K562 (cell line): ENCODE results near the gene CRACR2B. TPM values are rescaled to one million over a fixed set of nuclear protein-coding genes. Genes with fewer than 3 reads are reported as not detected.

ENCODE experiments used
- ATAC-seq: fragments of 200-7000 bp; cut with Tn5 transposase; 3 replicates; pipeline ENCODE4 v1.9.1; 2020; ENCODE audit warnings: moderate library complexity
- BruUV-seq: library from RNA; stranded (reverse); fragments of 400-500 nt; replicated peaks from 2 replicates; lab custom pipeline; 2021; lab: Mats Ljungman, UMichigan
- CTCF ChIA-PET: fragments of 300-600 bp; formaldehyde crosslinking; extraction: SDS; loops from one replicate; lab custom pipeline; 2021; ENCODE audit warnings: low intra/inter-chr PET ratio; lab: Yijun Ruan, JAX
- POLR2A ChIA-PET: fragments of 300-600, 350-650 bp; sonication (Branson Sonifier 250); formaldehyde crosslinking; extraction: SDS; loops from one replicate; lab custom pipeline; 2021; ENCODE audit warnings: antibody characterized with exemption, inconsistent platforms; lab: Yijun Ruan, JAX
- DNase-seq, 4 experiments: peaks; one replicate each; pipeline versions ENCODE4 v3.0.0 to v3.0.0-alpha.2; 2011 to 2018; ENCODE audit warnings: low spot score in 3 of 4, mixed read lengths in 3 of 4; ENCODE audit errors: extremely low read depth in 1 of 4
- FAIRE-seq: peaks from 2 replicates; lab custom pipeline; 2011; peaks lifted over from hg19 to GRCh38; lab: Jason Lieb, UNC
- H2AFZ ChIP-seq: 2 replicates; pipeline ENCODE4 v1.6.0; 2011; ENCODE audit warnings: low read depth, low read length, control low read depth, inconsistent platforms
- H3K27ac ChIP-seq: fragments of 200-600 bp; 3 replicates; pipeline ENCODE4 v1.8.0; 2011; ENCODE audit warnings: low read depth, mild to moderate bottlenecking, control low read depth, inconsistent platforms, low read length, moderate library complexity, mixed read lengths; ENCODE audit errors: extremely low read depth
- H3K27me3 ChIP-seq, 2 experiments: fragments of 300-600 bp in 1 of 2; 2 replicates in 1 of 2; 3 replicates in 1 of 2; pipeline versions ENCODE4 v1.6.0 to v1.8.0; 2011; ENCODE audit warnings: inconsistent platforms in 2 of 2, low read length in 2 of 2, mild to moderate bottlenecking in 1 of 2, mixed read lengths in 1 of 2, moderate library complexity in 1 of 2; ENCODE audit not compliant: control insufficient read depth in 2 of 2, insufficient read depth in 2 of 2
- H3K36me3 ChIP-seq: fragments of 300-600 bp; 3 replicates; pipeline ENCODE4 v1.8.0; 2011; ENCODE audit warnings: mild to moderate bottlenecking, low read length, inconsistent platforms; ENCODE audit not compliant: control insufficient read depth, insufficient read depth
- H3K4me1 ChIP-seq, 2 experiments: fragments of 200-600 bp in 1 of 2; replicated peaks in 1 of 2; 2 replicates in 1 of 2; 3 replicates in 1 of 2; pipeline versions ENCODE4 v1.5.1 to v1.8.0; 2011; ENCODE audit warnings: inconsistent platforms in 2 of 2, low read length in 2 of 2, mild to moderate bottlenecking in 1 of 2, mixed read lengths in 1 of 2, moderate library complexity in 1 of 2; ENCODE audit not compliant: control insufficient read depth in 2 of 2, insufficient read depth in 2 of 2
- H3K4me2 ChIP-seq: 2 replicates; pipeline ENCODE4 v1.6.1; 2011; ENCODE audit warnings: low read length, control low read depth, inconsistent platforms, mixed read lengths; ENCODE audit not compliant: insufficient read depth
- H3K4me3 ChIP-seq: fragments of 200-600 bp; sonication (generic), shearing (Covaris generic); 2 replicates; pipeline ENCODE4 v1.5.1; 2016; ENCODE audit warnings: control low read depth, inconsistent platforms
- H3K79me2 ChIP-seq: fragments of 200-600 bp; 3 replicates; pipeline ENCODE4 v1.8.0; 2011; ENCODE audit warnings: low read length, inconsistent platforms; ENCODE audit not compliant: control insufficient read depth, insufficient read depth
- H3K9ac ChIP-seq, 2 experiments: 2 replicates each; pipeline versions ENCODE4 v1.6.0 to v1.6.1; 2011; ENCODE audit warnings: low read depth in 2 of 2, low read length in 2 of 2, control low read depth in 1 of 2, inconsistent platforms in 1 of 2, mild to moderate bottlenecking in 1 of 2, mixed read lengths in 1 of 2; ENCODE audit not compliant: insufficient read depth in 1 of 2
- H3K9me1 ChIP-seq: one replicate; pipeline ENCODE4 v1.6.0; 2011; ENCODE audit warnings: inconsistent platforms, mild to moderate bottlenecking, low read length, moderate library complexity; ENCODE audit not compliant: control insufficient read depth, insufficient read depth
- H3K9me3 ChIP-seq: replicated peaks from 2 replicates; pipeline ENCODE4 v1.5.1; 2011; ENCODE audit warnings: low read depth, low read length, inconsistent platforms; ENCODE audit not compliant: control insufficient read depth, insufficient read depth
- H4K20me1 ChIP-seq: replicated peaks from 2 replicates; pipeline ENCODE4 v1.6.1; 2011; ENCODE audit warnings: low read length, inconsistent platforms, mixed read lengths; ENCODE audit not compliant: control insufficient read depth, insufficient read depth
- ETV1 ChIP-seq: fragments of 450-650 bp; conservative IDR thresholded peaks from 2 replicates; pipeline ENCODE4 v1.6.1; 2016; ENCODE audit warnings: missing genetic modification characterization, control low read depth, low read depth, missing compliant biosample characterization
- FUS ChIP-seq: fragments of 200-400 bp; formaldehyde crosslinking; optimal IDR thresholded peaks from 2 replicates; pipeline ENCODE3; 2017; ENCODE audit warnings: low read depth, low read length
- GTF2E2 ChIP-seq: fragments of 200-800 bp; sonication (Bioruptor generic); IDR thresholded peaks from 2 replicates; pipeline ENCODE4 v1.6.1; 2016; ENCODE audit warnings: missing genetic modification characterization, missing compliant biosample characterization
- HLTF ChIP-seq: fragments of 450-650 bp; IDR thresholded peaks from 2 replicates; pipeline ENCODE4 v1.6.1; 2016
- KLF16 ChIP-seq: IDR thresholded peaks from 2 replicates; pipeline ENCODE4 v1.6.1; 2016; ENCODE audit warnings: antibody characterized with exemption
- PHF21A ChIP-seq: fragments of 450-650 bp; IDR thresholded peaks from 2 replicates; pipeline ENCODE4 v1.6.1; 2017; ENCODE audit warnings: low read depth, borderline replicate concordance
- PYGO2 ChIP-seq: fragments of 450-650 bp; IDR thresholded peaks from 2 replicates; pipeline ENCODE4 v1.6.1; 2016; ENCODE audit warnings: mild to moderate bottlenecking, missing genetic modification characterization, moderate library complexity, missing compliant biosample characterization
- SAFB ChIP-seq: fragments of 200-400 bp; formaldehyde crosslinking; IDR thresholded peaks from 2 replicates; pipeline ENCODE4 v1.6.1; 2017; ENCODE audit warnings: low read depth, low read length, borderline replicate concordance
- SMARCC2 ChIP-seq: fragments of 450-650 bp; IDR thresholded peaks from 2 replicates; pipeline ENCODE4 v1.6.1; 2017; ENCODE audit warnings: antibody characterized with exemption, moderate library complexity, mild to moderate bottlenecking, low read depth
- TAF9B ChIP-seq: fragments of 450-650 bp; IDR thresholded peaks from 2 replicates; pipeline ENCODE4 v1.6.1; 2018; ENCODE audit warnings: mild to moderate bottlenecking; ENCODE audit not compliant: partially characterized antibody
- TRIM24 ChIP-seq, 2 experiments: fragments of 450-650 bp; IDR thresholded peaks; 2 replicates each; pipeline ENCODE4 v1.6.1; 2016
- ZNF583 ChIP-seq: fragments of 250-450 bp; sonication (Bioruptor Pico); IDR thresholded peaks from 2 replicates; pipeline ENCODE4 v1.4.0; 2020
- ZNF780A ChIP-seq: fragments of 250-450 bp; sonication (Bioruptor Pico); IDR thresholded peaks from 2 replicates; pipeline ENCODE4 v1.5.0; 2021; ENCODE audit warnings: mild to moderate bottlenecking
- WGBS: fragments of 100-300 bp; shearing (Covaris generic); methylation state at CpG from one replicate; pipeline ENCODE4 v1.1.6; 2016; ENCODE audit warnings: low coverage, mixed read lengths; ENCODE audit not compliant: insufficient coverage; ENCODE audit errors: missing lambda C conversion rate; 5-methylcytosine and 5-hydroxymethylcytosine counted together
- in situ Hi-C: fragments of 300-500 bp; cut with MboI; formaldehyde crosslinking; loops from 4 replicates; pipeline ENCODE4 v1.15.0; 2018; ENCODE audit warnings: inconsistent platforms, mixed read lengths
- intact Hi-C: fragments of 100-400 bp; cut with micrococcal nuclease; formaldehyde crosslinking; loops from 2 replicates; pipeline ENCODE4 v1.14.2; 2022
- polyA plus RNA-seq, 8 experiments: library from polyadenylated mRNA; depleted of rRNA in 4 of 8; stranded (reverse) in 5 of 8; unstranded in 3 of 8; fragments of >200 nt; fragmentation: Nextera tagmentation in 2 of 8; fragmentation: Illumina TruSeq in 1 of 8; extraction: Ambion mirVana in 2 of 8; extraction: Trizol in 1 of 8; gene quantifications; 2 replicates each; pipeline versions ENCODE4 v1.2.1 to v1.2.3, GENCODE V29; 2011 to 2014; ENCODE audit warnings: inconsistent platforms in 1 of 8, missing spikeins in 1 of 8
- total RNA-seq, 7 experiments: library from RNA; depleted of rRNA in 6 of 7; stranded (reverse); fragments of >200 nt in 6 of 7; fragmentation: Illumina TruSeq in 2 of 7; extraction: Trizol in 2 of 7; gene quantifications; 2 replicates each; pipeline versions ENCODE4 v1.2.1 to v1.2.3, GENCODE V29; 2011 to 2021; ENCODE audit warnings: low replicate concordance in 1 of 7
- TF ChIP-seq, protein P1 (sequence below): fragments of 250-450 bp; sonication (Bioruptor Pico); IDR thresholded peaks from 2 replicates; pipeline ENCODE4 v1.5.0; 2021
- TF ChIP-seq, protein P2 (sequence below): fragments of 200-800 bp; sonication (Bioruptor generic); IDR thresholded peaks from 2 replicates; pipeline ENCODE4 v1.6.1; 2016; ENCODE audit warnings: missing genetic modification characterization, missing compliant biosample characterization
- TF ChIP-seq, protein P3 (sequence below): sonication (generic); formaldehyde crosslinking; IDR thresholded peaks from 2 replicates; pipeline ENCODE4 v1.8.0; 2023; ENCODE audit warnings: mild to moderate bottlenecking, missing genetic modification reagents

The CRACR2B gene
- total and polyA plus RNA-seq, 9 of the 15 experiments (the other 6 are each of a cell fraction or from before 2014, with no cell fraction given) = 0.10 to 51.0 (median 6.0) TPM

DNA sequence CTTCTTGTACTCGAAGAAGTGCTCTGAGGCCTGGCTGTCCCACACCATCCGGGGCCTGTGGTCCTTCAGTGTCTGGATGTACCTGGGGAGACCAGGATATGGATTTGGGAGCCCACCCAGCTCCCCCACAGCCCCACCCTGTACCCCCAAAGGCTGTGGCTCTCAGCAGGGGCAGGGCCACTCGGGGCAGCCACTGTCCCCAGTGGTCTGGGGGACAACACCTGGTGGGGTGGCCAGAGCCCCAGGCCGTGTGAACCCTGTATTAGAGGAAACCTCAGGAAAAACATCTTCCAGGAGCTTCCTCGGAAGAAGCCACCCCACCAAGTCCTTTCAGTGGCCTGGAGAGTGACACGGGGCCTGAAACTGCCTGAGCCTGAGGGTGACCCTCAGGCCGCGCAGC lies 42.7 kb downstream of the CRACR2B start:
- H3K9me1 ChIP-seq = peaks cover 3% of the 10 kb centered on the region
- no peak overlapping the region for H2AFZ ChIP-seq
- BruUV-seq = no TSS peak
- no peak for FAIRE-seq
- no peak overlapping the region for H3K4me2 ChIP-seq
- DNase-seq = no peak
- H3K9ac ChIP-seq = peak overlapping the region in 1 of 2 experiments; percentile 52; a peak in 2 of 4 replicates
- POLR2A ChIA-PET = no interaction called here
- peaks cover 54% of the 10 kb centered on the region for H3K36me3 ChIP-seq
- CTCF ChIA-PET = no interaction called here
- intact Hi-C loops = no loop called here
- in situ Hi-C loops = no loop called here
- no peaks in the 10 kb centered on the region for H3K27me3 ChIP-seq
- H3K79me2 ChIP-seq = no peaks in the 10 kb centered on the region
- H3K9me3 ChIP-seq = no peaks in the 10 kb centered on the region
- H3K27ac ChIP-seq = no peak overlapping the region
- H3K4me1 ChIP-seq = peaks cover 2 to 79% of the 10 kb centered on the region in 2 experiments; a peak in 4 of 5 replicates
- ATAC-seq = no peak
- 93% methylated on average over 6 of the region's 8 CpGs for WGBS
- peaks cover 11% of the 10 kb centered on the region; the same call in 1 of the 2 replicates for H4K20me1 ChIP-seq
- no peak overlapping the region for H3K4me3 ChIP-seq
- TF ChIP-seq ZNF583 (CRISPR knock-in tag) (no peak), ZNF780A (CRISPR knock-in tag) (no peak), PHF21A (no peak), TRIM24 (IDR thresholded peaks at IDR 0.05) (no peak), SAFB (no peak), HLTF (no peak), FUS (no peak), TAF9B (no peak), KLF16 (no peak), ETV1 (tag) (no peak), SMARCC2 (no peak), GTF2E2 (tag) (no peak), PYGO2 (tag) (no peak)
- TF ChIP-seq, protein P1, sequence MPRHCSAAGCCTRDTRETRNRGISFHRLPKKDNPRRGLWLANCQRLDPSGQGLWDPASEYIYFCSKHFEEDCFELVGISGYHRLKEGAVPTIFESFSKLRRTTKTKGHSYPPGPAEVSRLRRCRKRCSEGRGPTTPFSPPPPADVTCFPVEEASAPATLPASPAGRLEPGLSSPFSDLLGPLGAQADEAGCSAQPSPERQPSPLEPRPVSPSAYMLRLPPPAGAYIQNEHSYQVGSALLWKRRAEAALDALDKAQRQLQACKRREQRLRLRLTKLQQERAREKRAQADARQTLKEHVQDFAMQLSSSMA (CRISPR knock-in tag) = no peak
- TF ChIP-seq, protein P2, sequence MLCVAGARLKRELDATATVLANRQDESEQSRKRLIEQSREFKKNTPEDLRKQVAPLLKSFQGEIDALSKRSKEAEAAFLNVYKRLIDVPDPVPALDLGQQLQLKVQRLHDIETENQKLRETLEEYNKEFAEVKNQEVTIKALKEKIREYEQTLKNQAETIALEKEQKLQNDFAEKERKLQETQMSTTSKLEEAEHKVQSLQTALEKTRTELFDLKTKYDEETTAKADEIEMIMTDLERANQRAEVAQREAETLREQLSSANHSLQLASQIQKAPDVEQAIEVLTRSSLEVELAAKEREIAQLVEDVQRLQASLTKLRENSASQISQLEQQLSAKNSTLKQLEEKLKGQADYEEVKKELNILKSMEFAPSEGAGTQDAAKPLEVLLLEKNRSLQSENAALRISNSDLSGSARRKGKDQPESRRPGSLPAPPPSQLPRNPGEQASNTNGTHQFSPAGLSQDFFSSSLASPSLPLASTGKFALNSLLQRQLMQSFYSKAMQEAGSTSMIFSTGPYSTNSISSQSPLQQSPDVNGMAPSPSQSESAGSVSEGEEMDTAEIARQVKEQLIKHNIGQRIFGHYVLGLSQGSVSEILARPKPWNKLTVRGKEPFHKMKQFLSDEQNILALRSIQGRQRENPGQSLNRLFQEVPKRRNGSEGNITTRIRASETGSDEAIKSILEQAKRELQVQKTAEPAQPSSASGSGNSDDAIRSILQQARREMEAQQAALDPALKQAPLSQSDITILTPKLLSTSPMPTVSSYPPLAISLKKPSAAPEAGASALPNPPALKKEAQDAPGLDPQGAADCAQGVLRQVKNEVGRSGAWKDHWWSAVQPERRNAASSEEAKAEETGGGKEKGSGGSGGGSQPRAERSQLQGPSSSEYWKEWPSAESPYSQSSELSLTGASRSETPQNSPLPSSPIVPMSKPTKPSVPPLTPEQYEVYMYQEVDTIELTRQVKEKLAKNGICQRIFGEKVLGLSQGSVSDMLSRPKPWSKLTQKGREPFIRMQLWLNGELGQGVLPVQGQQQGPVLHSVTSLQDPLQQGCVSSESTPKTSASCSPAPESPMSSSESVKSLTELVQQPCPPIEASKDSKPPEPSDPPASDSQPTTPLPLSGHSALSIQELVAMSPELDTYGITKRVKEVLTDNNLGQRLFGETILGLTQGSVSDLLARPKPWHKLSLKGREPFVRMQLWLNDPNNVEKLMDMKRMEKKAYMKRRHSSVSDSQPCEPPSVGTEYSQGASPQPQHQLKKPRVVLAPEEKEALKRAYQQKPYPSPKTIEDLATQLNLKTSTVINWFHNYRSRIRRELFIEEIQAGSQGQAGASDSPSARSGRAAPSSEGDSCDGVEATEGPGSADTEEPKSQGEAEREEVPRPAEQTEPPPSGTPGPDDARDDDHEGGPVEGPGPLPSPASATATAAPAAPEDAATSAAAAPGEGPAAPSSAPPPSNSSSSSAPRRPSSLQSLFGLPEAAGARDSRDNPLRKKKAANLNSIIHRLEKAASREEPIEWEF = no peak
- TF ChIP-seq, protein P3, sequence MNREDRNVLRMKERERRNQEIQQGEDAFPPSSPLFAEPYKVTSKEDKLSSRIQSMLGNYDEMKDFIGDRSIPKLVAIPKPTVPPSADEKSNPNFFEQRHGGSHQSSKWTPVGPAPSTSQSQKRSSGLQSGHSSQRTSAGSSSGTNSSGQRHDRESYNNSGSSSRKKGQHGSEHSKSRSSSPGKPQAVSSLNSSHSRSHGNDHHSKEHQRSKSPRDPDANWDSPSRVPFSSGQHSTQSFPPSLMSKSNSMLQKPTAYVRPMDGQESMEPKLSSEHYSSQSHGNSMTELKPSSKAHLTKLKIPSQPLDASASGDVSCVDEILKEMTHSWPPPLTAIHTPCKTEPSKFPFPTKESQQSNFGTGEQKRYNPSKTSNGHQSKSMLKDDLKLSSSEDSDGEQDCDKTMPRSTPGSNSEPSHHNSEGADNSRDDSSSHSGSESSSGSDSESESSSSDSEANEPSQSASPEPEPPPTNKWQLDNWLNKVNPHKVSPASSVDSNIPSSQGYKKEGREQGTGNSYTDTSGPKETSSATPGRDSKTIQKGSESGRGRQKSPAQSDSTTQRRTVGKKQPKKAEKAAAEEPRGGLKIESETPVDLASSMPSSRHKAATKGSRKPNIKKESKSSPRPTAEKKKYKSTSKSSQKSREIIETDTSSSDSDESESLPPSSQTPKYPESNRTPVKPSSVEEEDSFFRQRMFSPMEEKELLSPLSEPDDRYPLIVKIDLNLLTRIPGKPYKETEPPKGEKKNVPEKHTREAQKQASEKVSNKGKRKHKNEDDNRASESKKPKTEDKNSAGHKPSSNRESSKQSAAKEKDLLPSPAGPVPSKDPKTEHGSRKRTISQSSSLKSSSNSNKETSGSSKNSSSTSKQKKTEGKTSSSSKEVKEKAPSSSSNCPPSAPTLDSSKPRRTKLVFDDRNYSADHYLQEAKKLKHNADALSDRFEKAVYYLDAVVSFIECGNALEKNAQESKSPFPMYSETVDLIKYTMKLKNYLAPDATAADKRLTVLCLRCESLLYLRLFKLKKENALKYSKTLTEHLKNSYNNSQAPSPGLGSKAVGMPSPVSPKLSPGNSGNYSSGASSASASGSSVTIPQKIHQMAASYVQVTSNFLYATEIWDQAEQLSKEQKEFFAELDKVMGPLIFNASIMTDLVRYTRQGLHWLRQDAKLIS (CRISPR knock-in tag) = no peak
